Measurements from ENCODE around the gene SLC51B. TPM values are rescaled to one million over a fixed set of nuclear protein-coding genes. Genes with fewer than 3 reads are reported as not detected.

SLC51B gene
- total and polyA plus RNA-seq, 2 of the 4 experiments (the other 2 are of a cell fraction): not detected

- ChIA-PET POLR2A (ENCODE audit: unreplicated experiment) (no interaction called here), CTCF (interaction anchor here (1.8 kb wide), 1 partner anchor 104 kb away, joined by 4 read pairs; no protein-coding TSS in a partner anchor)
- H3K4me1 ChIP-seq (ENCODE audit: control insufficient read depth, insufficient read depth, low read length): no peaks in the 10 kb centered on the region
- H3K9me1 ChIP-seq (ENCODE audit: insufficient read depth, low read length): peaks cover 5% of the 10 kb centered on the region; the same call in 1 of the 2 replicates
- H2AK9ac ChIP-seq (replicated peaks; ENCODE audit: low read depth, low read length, poor library complexity): no peak overlapping the region
- H3K4me3 ChIP-seq (ENCODE audit: insufficient read depth, low read depth, low read length): no peak overlapping the region
- no peaks in the 10 kb centered on the region for H3K9me3 ChIP-seq (ENCODE audit: control insufficient read depth, insufficient read depth, low read length)
- H4K8ac ChIP-seq (ENCODE audit: low read depth in 2 of 2, low read length in 2 of 2): no peak overlapping the region
- H3K14ac ChIP-seq (replicated peaks; ENCODE audit: low read depth, low read length): no peak overlapping the region
- peaks cover 4% of the 10 kb centered on the region for H3K36me3 ChIP-seq (ENCODE audit: control insufficient read depth, insufficient read depth, low read length)
- in situ Hi-C loops (cut with MboI; ENCODE audit: low sequenced_read_pairs): no loop called here
- no peak overlapping the region for H2BK20ac ChIP-seq (ENCODE audit: low read depth, low read length)
- ATAC-seq (ENCODE audit: low read depth): no peak
- 57% methylated on average over 1 of the region's 5 CpGs; no CpG with 5 or more reads in 1 of the 2 experiments for WGBS, 2 experiments (ENCODE audit: extremely low coverage in 2 of 2, insufficient read length in 1 of 2)
- dilution Hi-C loops (cut with HindIII; ENCODE audit: low sequenced_read_pairs, unreplicated experiment): no loop called here
- H4K20me1 ChIP-seq (ENCODE audit: insufficient read depth, low read length): no peaks in the 10 kb centered on the region
- no peak overlapping the region for H2BK5ac ChIP-seq (ENCODE audit: low read depth, low read length, poor library complexity, severe bottlenecking)
- no peak overlapping the region for H3K4me2 ChIP-seq (ENCODE audit: low read depth, low read length)
- no peak overlapping the region for H2AFZ ChIP-seq (replicated peaks; ENCODE audit: low read length, poor library complexity)
- no peak overlapping the region for H3K27ac ChIP-seq (ENCODE audit: insufficient read depth, low read length)
- H3K23ac ChIP-seq (ENCODE audit: low read depth, low read length): no peak overlapping the region
- H3K4ac ChIP-seq (ENCODE audit: low read depth, low read length): no peak overlapping the region
- H4K91ac ChIP-seq (ENCODE audit: insufficient read depth, low read depth, low read length): no peak overlapping the region
- intact Hi-C loops (cut with micrococcal nuclease): no loop called here
- BruUV-seq (replicated peaks): no TSS peak
- H2AK5ac ChIP-seq (ENCODE audit: low read depth, low read length): no peak overlapping the region
- H3K56ac ChIP-seq (ENCODE audit: extremely low read depth, insufficient read depth, low read length): no peak overlapping the region
- no peak overlapping the region for H3K9ac ChIP-seq (ENCODE audit: low read depth, low read length)
- H2BK120ac ChIP-seq (ENCODE audit: low read depth, low read length): no peak overlapping the region
- H3K18ac ChIP-seq (ENCODE audit: low read depth, low read length): no peak overlapping the region
- H3K79me1 ChIP-seq (ENCODE audit: low read depth in 1 of 2, low read length in 2 of 2): no peaks in the 10 kb centered on the region
- H3K27me3 ChIP-seq (ENCODE audit: control insufficient read depth, insufficient read depth, low read length): no peaks in the 10 kb centered on the region
- H2BK15ac ChIP-seq (ENCODE audit: low read depth, low read length): no peak overlapping the region
- H4K5ac ChIP-seq (ENCODE audit: low read depth, low read length): no peak overlapping the region
- DNase-seq: no peak
- TF ChIP-seq MXI1 (IDR thresholded peaks at IDR 0.05; ENCODE audit: borderline replicate concordance, low read depth, low read length) (no peak), NFE2L2 (IDR thresholded peaks at IDR 0.05; ENCODE audit: low read depth, low read length) (no peak), SMC3 (IDR thresholded peaks at IDR 0.05; ENCODE audit: low read depth, low read length) (no peak), RCOR1 (IDR thresholded peaks at IDR 0.05; ENCODE audit: insufficient replicate concordance, low read length) (no peak), FOS (IDR thresholded peaks at IDR 0.05; ENCODE audit: low read depth, low read length) (no peak), MAZ (IDR thresholded peaks at IDR 0.05; ENCODE audit: borderline replicate concordance, low read depth, low read length) (no peak), CEBPB (IDR thresholded peaks at IDR 0.05; ENCODE audit: low read depth, low read length) (no peak), POLR2A (IDR thresholded peaks at IDR 0.05; ENCODE audit: low read depth, low read length) (no peak), CHD1 (IDR thresholded peaks at IDR 0.05; ENCODE audit: low read depth, low read length) (no peak), RFX5 (IDR thresholded peaks at IDR 0.05; ENCODE audit: low read depth, low read length) (no peak), BHLHE40 (IDR thresholded peaks at IDR 0.05; ENCODE audit: low read depth, low read length) (no peak), MAFK (IDR thresholded peaks at IDR 0.05; ENCODE audit: low read depth, low read length) (no peak), RAD21 (IDR thresholded peaks at IDR 0.05; ENCODE audit: low read length) (no peak)
- TF ChIP-seq, protein P1, sequence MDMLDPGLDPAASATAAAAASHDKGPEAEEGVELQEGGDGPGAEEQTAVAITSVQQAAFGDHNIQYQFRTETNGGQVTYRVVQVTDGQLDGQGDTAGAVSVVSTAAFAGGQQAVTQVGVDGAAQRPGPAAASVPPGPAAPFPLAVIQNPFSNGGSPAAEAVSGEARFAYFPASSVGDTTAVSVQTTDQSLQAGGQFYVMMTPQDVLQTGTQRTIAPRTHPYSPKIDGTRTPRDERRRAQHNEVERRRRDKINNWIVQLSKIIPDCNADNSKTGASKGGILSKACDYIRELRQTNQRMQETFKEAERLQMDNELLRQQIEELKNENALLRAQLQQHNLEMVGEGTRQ (IDR thresholded peaks at IDR 0.05; ENCODE audit: low read depth, low read length): no peak
- TF ChIP-seq, protein P2, sequence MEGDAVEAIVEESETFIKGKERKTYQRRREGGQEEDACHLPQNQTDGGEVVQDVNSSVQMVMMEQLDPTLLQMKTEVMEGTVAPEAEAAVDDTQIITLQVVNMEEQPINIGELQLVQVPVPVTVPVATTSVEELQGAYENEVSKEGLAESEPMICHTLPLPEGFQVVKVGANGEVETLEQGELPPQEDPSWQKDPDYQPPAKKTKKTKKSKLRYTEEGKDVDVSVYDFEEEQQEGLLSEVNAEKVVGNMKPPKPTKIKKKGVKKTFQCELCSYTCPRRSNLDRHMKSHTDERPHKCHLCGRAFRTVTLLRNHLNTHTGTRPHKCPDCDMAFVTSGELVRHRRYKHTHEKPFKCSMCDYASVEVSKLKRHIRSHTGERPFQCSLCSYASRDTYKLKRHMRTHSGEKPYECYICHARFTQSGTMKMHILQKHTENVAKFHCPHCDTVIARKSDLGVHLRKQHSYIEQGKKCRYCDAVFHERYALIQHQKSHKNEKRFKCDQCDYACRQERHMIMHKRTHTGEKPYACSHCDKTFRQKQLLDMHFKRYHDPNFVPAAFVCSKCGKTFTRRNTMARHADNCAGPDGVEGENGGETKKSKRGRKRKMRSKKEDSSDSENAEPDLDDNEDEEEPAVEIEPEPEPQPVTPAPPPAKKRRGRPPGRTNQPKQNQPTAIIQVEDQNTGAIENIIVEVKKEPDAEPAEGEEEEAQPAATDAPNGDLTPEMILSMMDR (conservative IDR thresholded peaks at IDR 0.05; ENCODE audit: low read depth, low read length): no peak
- TF ChIP-seq, protein P3, sequence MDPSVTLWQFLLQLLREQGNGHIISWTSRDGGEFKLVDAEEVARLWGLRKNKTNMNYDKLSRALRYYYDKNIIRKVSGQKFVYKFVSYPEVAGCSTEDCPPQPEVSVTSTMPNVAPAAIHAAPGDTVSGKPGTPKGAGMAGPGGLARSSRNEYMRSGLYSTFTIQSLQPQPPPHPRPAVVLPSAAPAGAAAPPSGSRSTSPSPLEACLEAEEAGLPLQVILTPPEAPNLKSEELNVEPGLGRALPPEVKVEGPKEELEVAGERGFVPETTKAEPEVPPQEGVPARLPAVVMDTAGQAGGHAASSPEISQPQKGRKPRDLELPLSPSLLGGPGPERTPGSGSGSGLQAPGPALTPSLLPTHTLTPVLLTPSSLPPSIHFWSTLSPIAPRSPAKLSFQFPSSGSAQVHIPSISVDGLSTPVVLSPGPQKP (IDR thresholded peaks at IDR 0.05; ENCODE audit: borderline replicate concordance, low read depth, low read length): no peak
These were observed 48.1 kb upstream of the SLC51B start for GRCh38 chr15:64997066-64997465.

Data from IMR-90 (cell line).